Stimulated activated CD4-positive, alpha-beta T cell treated with anti-CD3 and anti-CD28 coated beads, Interleukin-15, amount 100 ng/mL, for 24 hours (primary cell): Measurements from ENCODE around the gene KRT15.

Experiments
- DNase-seq: peaks from one replicate; pipeline ENCODE4 v3.0.0-alpha.2; 2020

KRT15 gene

DNA sequence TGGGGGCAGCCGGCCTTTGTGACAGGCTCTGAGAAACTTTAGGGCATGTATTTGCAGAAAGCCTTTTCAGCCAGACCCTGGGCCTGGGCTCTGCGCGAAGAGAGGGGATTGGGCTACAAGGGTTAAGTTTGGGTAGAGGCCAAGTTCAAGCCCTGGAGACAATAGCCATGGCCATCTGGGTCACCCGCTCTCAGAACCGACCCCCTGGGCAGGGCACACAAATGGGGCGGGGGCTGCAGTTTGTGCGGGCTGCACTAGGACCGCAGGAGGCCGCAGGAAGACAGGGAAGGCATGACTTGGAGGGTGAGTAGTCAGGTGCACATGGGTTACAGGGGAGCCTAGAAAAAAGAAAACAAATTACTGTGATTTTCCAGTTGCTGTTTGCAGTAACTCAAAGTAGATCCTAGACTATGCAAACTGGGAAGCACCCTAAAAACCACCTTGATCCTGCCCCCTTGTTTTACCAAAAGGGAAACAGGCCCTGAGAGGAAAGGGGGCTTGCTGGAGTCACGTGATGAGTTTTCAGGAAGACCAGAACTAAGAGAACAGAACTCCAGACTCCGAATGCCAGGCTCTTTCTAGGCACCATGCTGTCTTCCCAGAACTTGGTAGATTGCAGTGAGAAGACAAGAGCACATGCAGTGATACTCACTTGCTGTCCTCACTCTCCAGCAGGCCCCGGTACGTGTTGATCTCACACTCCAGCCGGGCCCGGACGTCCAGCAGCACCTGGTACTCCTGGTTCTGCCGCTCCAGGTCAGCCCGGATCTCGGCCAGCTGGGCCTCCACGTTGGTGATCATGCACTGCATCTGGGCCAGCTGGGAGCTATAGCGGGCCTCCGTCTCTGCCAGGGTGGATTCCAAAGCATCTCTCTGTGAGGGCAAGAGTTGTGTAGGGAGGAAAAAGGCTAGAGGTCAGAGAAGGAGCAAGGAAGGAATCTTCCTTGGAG, 41.5 kb downstream of the KRT15 start:
- no peak for DNase-seq

DNA sequence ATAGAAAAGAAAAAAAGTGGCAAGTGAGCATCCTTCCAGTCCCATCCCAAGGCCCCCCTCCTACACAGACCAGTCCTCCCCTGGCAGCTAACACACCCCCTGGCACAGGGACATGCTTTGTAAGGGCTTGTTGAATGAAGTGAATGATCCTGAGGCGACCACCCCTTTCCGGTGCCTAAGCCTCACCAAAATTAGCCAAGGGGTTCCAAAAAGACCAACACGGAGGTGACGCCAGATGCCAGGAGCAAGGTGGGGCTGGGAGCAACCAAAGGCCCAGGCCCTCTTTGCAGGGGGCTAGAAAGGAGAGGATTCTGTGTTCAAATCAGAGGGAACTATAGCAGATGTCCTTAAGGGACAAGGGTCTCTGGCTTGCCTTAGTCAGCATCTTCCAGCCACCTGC, 43.3 kb downstream of the KRT15 start:
- DNase-seq = no peak

DNA sequence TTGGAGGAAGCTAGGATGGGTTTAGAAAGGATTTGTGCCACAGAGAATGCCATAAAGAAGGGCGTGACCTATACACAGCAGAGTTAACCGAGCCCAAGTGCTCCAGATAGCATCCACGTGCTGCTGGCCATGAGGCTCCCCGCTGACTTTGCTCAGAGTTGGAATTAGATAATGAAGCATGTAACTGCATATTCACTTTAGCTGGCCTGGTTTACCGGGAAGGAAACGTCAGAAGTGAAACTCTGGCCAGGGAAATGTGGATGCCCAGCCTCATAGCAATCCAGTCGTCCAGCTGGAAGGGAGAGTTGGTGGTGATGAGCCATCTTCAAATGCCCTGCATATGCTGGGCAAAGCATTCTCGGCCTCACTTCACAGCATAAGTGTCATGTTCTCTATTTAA, 43.8 kb downstream of the KRT15 start:
- DNase-seq = no peak

DNA sequence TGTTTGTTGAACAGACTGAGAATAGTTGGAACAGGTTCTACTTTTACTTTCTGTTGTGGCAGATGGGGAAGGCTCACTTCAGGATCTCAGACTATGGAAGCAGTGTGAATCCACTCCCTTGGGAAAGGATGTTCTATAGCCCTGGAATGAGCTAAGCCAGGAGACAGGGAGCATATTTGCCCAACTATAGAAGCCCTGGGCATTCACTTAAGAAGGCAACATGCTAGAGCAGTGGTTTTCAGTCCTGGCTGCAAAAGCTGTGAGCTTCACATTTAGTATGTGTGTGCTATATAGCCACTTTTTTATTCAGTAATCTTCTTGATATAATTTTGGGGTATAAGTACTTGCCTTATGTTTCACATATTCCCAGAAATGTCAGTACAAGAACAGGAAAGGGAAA, 50.3 kb downstream of the KRT15 start:
- DNase-seq = no peak

DNA sequence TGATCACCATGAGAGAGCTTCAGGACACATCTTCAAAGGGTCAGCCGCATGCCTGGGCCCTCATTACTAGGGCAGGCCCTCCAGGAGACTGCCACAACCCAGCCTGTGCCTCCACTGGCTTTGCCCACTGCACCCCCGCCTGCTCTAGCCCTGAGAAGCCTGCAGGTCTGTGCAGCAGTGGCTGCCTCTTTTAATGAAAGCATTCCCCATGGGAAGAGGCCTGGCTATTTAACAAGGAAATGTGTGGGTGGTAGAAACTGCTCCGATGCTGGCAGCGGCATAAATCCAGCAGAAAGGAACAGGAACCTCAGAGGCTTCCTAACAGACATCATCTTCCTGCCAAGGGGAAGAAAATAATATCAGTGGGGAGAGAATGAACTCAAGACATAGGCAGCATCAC, 51.1 kb downstream of the KRT15 start:
- DNase-seq = no peak

DNA sequence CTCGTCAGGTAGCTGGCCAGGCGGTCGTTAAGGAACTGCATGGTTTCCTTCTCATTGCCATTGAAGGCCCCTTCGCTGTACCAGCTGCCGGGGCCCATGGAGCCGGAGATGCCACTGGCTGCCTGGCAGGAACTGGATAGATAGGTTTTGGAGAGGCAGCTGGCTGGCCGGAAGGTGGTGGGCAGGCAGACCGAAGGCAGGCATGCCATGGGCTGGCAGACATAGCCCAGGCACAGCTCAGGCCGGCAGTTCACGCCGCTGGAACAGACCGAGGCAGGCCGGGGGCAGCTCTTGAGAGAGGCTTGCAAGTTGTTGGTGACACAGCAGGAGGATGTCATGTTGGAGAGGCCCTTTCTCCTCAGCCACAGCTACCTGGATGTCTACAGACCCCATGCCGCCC, 51.7 kb downstream of the KRT15 start, which contains the start of gene KRT32:
KRT32 (minus strand) TSS at position 399 of the 400 bp plus-strand sequence; CDS start at position 338, 61 bp downstream.
- DNase-seq = no peak

DNA sequence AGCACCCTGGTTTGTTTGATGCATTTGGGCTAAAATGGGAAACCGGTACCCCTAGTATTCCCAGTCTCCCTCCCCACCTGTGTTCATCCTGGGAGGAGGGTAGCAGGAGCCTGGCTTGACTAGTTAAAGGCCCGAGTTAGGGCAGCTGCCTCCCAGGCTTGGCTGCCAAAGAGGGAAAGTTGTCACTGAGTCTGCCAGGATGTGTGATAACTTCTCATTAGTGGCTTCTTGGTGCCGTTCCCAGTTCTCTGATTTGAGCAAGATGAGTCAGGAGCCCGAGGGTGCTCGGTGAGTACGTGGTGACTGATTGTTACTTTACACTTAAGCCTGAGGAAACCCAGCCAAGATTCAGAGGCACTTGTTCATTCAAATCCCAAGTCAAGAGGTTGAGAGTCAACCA, 54.0 kb downstream of the KRT15 start:
- DNase-seq = no peak

DNA sequence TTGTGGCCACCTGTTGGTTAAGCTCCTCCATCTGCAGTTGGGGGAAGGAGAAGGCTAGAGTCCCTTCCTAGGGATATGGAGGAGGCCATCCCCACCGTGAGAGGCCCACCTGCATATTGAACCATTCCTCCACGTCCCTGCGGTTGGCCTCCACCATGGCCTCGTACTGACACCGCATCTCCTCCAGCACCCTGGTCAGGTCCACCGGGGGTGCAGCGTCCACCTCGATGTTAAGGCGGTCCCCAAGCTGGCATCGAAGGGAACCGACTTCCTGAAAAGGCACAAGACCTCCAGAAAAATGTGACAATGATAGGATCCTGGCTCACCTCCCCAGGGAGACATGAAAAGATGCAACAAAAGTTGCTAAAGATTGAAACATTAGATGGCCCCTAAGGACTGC, 54.5 kb downstream of the KRT15 start:
- no peak for DNase-seq

DNA sequence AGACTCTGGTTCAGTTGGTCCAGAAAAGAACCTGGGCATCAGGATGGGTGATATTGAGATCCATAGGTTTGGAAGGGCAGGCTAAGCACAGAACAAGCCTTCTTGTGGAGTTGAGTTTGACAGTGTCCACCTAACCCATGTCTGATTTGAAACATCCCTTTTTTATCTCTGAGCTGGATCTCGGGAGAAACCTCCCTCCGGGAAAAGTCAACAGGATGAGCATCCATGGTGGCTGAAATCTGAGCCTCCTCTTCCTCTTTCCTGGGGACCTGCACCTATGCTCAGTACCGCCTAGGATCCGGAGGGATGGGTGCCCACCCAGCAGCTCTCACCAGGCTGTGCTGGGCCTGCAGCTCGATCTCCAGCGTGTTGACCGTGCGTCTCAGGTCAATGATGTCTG, 54.9 kb downstream of the KRT15 start:
- no peak for DNase-seq
